Stimulated activated CD4-positive, alpha-beta T cell treated with anti-CD3 and anti-CD28 coated beads, Interleukin-4, amount 100 ng/mL, for 24 hours (primary cell): ENCODE measurements around the gene HAUS5.

ENCODE experiments used
- DNase-seq: peaks from one replicate; pipeline ENCODE4 v3.0.0-alpha.2; 2020

HAUS5 gene

DNA sequence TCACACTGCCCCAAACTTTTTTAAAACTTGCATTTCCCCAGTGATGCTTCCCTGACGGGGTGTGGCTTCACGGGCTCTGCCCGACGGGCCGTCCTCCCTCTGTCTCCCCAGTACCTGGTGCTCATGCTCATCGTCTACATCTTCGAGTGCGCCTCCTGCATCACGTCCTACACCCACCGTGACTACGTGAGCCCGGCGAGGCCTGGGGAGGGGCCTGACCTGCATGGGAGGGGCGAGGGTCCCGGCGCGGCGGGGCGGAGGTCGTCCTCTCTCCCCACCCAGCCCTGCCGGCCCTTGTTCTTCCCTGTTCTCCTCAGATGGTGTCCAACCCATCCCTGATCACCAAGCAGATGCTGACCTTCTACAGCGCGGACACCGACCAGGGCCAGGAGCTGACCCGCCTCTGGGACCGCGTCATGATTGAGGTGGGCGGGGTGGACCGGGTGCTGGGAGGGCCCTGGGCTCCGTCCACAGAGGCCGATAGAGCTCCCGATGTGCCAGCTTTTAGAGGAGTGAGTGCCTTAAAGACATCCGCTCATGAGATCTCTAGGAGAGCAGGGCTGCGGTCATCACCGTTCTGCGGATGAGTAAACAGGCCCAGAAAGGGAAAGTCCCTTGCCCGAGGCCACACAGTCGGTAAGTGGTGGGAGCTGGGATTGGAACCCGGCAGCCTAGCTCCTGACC is 60.7 kb downstream of the HAUS5 start:
- DNase-seq = peak; percentile 57
